HCT116 (cell line): ENCODE results near the gene INS. TPM values are rescaled to one million over a fixed set of nuclear protein-coding genes. Genes with fewer than 3 reads are reported as not detected.

Experiments used
- ATAC-seq: fragments of 200-7000 bp; cut with Tn5 transposase; 2 replicates; pipeline ENCODE4 v1.9.1; 2020; ENCODE audit warnings: mild to moderate bottlenecking, moderate library complexity
- BruUV-seq: library from RNA; stranded (reverse); fragments of 400-500 nt; replicated peaks from 2 replicates; lab custom pipeline; 2021; lab: Mats Ljungman, UMichigan
- CTCF ChIA-PET: fragments of 300-600 bp; sonication (Branson Sonifier 250); formaldehyde crosslinking; loops from one replicate; lab custom pipeline; 2021; ENCODE audit warnings: antibody characterized with exemption; lab: Charles Lee
- POLR2A ChIA-PET: fragments of 300-600, 350-600 bp; sonication (Branson Sonifier 250); formaldehyde crosslinking; loops from one replicate; lab custom pipeline; 2021; ENCODE audit warnings: antibody characterized with exemption; lab: Charles Lee
- RAD21 ChIA-PET, 2 experiments: fragments of 300-600 bp; sonication (Branson Sonifier 250); formaldehyde crosslinking; loops; one replicate each; lab custom pipeline; 2023; ENCODE audit warnings: low total read pairs in 2 of 2; ENCODE audit not compliant: uncharacterized antibody in 2 of 2, unreplicated experiment in 2 of 2, low non-redundant PET in 1 of 2; lab: Charles Lee
- DNase-seq: peaks from one replicate; pipeline ENCODE4 v3.0.0-alpha.2; 2010; ENCODE audit warnings: low read depth, low spot score
- H2AFZ ChIP-seq: fragments of 200-600 bp; shearing (Covaris generic), sonication (generic); 2 replicates; pipeline ENCODE4 v1.6.1; 2017; ENCODE audit warnings: low read depth, mixed run types, mixed read lengths, antibody characterized with exemption, low read length; ENCODE audit not compliant: poor library complexity, severe bottlenecking
- H3K27ac ChIP-seq: 2 replicates; pipeline ENCODE4 v1.5.1; 2012; ENCODE audit warnings: low read depth, low read length
- H3K27me3 ChIP-seq: fragments of 200-600 bp; sonication (generic); 2 replicates; pipeline ENCODE4 v1.6.1; 2016; ENCODE audit warnings: mixed run types, low read length, mixed read lengths; ENCODE audit not compliant: insufficient read depth
- H3K36me3 ChIP-seq, 2 experiments: fragments of 200-500 bp in 1 of 2; fragments of 200-600 bp in 1 of 2; sonication (Bioruptor generic) in 1 of 2; sonication (generic) in 1 of 2; 2 replicates each; pipeline versions ENCODE4 v1.5.1 to v1.6.1; 2014 to 2016; ENCODE audit warnings: low read length in 2 of 2, inconsistent platforms in 1 of 2, mixed read lengths in 1 of 2, mixed run types in 1 of 2; ENCODE audit not compliant: insufficient read depth in 2 of 2, control insufficient read depth in 1 of 2
- H3K4me1 ChIP-seq, 2 experiments: fragments of 200-600 bp in 1 of 2; sonication (generic) in 1 of 2; 2 replicates each; pipeline versions ENCODE4 v1.5.1 to v1.6.1; 2012 to 2017; ENCODE audit warnings: low read length in 2 of 2, inconsistent platforms in 1 of 2, mild to moderate bottlenecking in 1 of 2, mixed read lengths in 1 of 2, mixed run types in 1 of 2, moderate library complexity in 1 of 2; ENCODE audit not compliant: insufficient read depth in 2 of 2, control insufficient read depth in 1 of 2
- H3K4me2 ChIP-seq: fragments of 200-600 bp; sonication (generic); 2 replicates; pipeline ENCODE4 v1.6.1; 2017; ENCODE audit warnings: mixed run types, low read length, mixed read lengths
- H3K4me3 ChIP-seq, 2 experiments: fragments of 200-600 bp in 1 of 2; sonication (generic) in 1 of 2; replicated peaks in 1 of 2; 2 replicates each; pipeline ENCODE4 v1.5.1; 2011 to 2016; ENCODE audit warnings: low read length in 2 of 2, control low read depth in 1 of 2, low read depth in 1 of 2, mild to moderate bottlenecking in 1 of 2, mixed read lengths in 1 of 2, mixed run types in 1 of 2
- H3K79me2 ChIP-seq: fragments of 200-600 bp; sonication (generic); 2 replicates; pipeline ENCODE4 v1.6.1; 2017; ENCODE audit warnings: mild to moderate bottlenecking, mixed run types, low read length, moderate library complexity, mixed read lengths; ENCODE audit not compliant: insufficient read depth
- H3K9ac ChIP-seq: fragments of 200-600 bp; sonication (generic); 2 replicates; pipeline ENCODE4 v1.6.1; 2016; ENCODE audit warnings: low read length, mixed read lengths
- H3K9me2 ChIP-seq: fragments of 200-600 bp; sonication (generic), shearing (Covaris generic); 2 replicates; pipeline ENCODE4 v1.6.1; 2017; ENCODE audit warnings: mixed run types, mild to moderate bottlenecking, moderate library complexity; ENCODE audit not compliant: insufficient read depth
- H3K9me3 ChIP-seq, 2 experiments: fragments of 200-500 bp in 1 of 2; fragments of 200-600 bp in 1 of 2; sonication (Bioruptor generic) in 1 of 2; sonication (generic) in 1 of 2; 2 replicates each; pipeline ENCODE4 v1.6.1; 2014 to 2017; ENCODE audit warnings: low read length in 2 of 2, mixed read lengths in 2 of 2, inconsistent platforms in 1 of 2, low read depth in 1 of 2, mild to moderate bottlenecking in 1 of 2, mixed run types in 1 of 2, moderate library complexity in 1 of 2; ENCODE audit not compliant: control insufficient read depth in 1 of 2, insufficient read depth in 1 of 2
- H4K20me1 ChIP-seq: fragments of 200-600 bp; sonication (generic), shearing (Covaris generic); 2 replicates; pipeline ENCODE4 v1.6.1; 2017; ENCODE audit warnings: mixed run types, mild to moderate bottlenecking, moderate library complexity; ENCODE audit not compliant: insufficient read depth
- CBX3 ChIP-seq: IDR thresholded peaks from 2 replicates; pipeline ENCODE4 v1.6.1; 2012; ENCODE audit warnings: low read depth
- CEBPB ChIP-seq: IDR thresholded peaks from 2 replicates; pipeline ENCODE4 v1.6.1; 2012; ENCODE audit warnings: low read depth
- EZH2 ChIP-seq: fragments of 200-600 bp; sonication (generic); IDR thresholded peaks from 2 replicates; pipeline ENCODE4 v1.6.1; 2017; ENCODE audit warnings: antibody characterized with exemption, mixed run types
- POLR2A ChIP-seq: IDR thresholded peaks from 2 replicates; pipeline ENCODE4 v1.7.0; 2011; ENCODE audit warnings: borderline replicate concordance; ENCODE audit not compliant: insufficient read depth, insufficient read length; ENCODE audit errors: extremely low read depth
- RAD21 ChIP-seq: IDR thresholded peaks from 2 replicates; pipeline ENCODE4 v1.6.1; 2012; ENCODE audit warnings: low read depth, mild to moderate bottlenecking
- ZNF274 ChIP-seq: fragments of 200-500 bp; sonication (Bioruptor generic); IDR thresholded peaks from 2 replicates; pipeline ENCODE4 v1.6.1; 2014; ENCODE audit warnings: mild to moderate bottlenecking, low read depth, low read length, inconsistent platforms
- intact Hi-C: fragments of 100-400 bp; cut with micrococcal nuclease; formaldehyde crosslinking; loops from 2 replicates; pipeline ENCODE4 v1.10.0; 2022
- total RNA-seq: library from RNA; stranded (reverse); gene quantifications from one replicate; pipeline ENCODE4 v1.2.1, GENCODE V29; 2021; ENCODE audit not compliant: unreplicated experiment
- TF ChIP-seq, protein P1 (sequence below): IDR thresholded peaks from 2 replicates; pipeline ENCODE4 v1.6.1; 2011; ENCODE audit warnings: mild to moderate bottlenecking, low read length, moderate library complexity; ENCODE audit not compliant: insufficient replicate concordance; ENCODE audit errors: extremely low read depth

INS gene
- total RNA-seq, 1 experiment from 2014 or later = 0.44 TPM

GRCh38 chr11:2128130-2128510 is 32.9 kb downstream of the INS start:
- Histone ChIP-seq H3K9me2 (no peaks in the 10 kb centered on the region), H3K27me3 (no peaks in the 10 kb centered on the region), H3K36me3 (no peaks in the 10 kb centered on the region), H3K4me1 (no peaks in the 10 kb centered on the region), H4K20me1 (no peaks in the 10 kb centered on the region), H3K79me2 (no peaks in the 10 kb centered on the region), H3K9ac (no peak overlapping the region), H3K27ac (no peak overlapping the region), H3K4me3 (no peak overlapping the region), H3K9me3 (no peaks in the 10 kb centered on the region), H3K4me2 (no peak overlapping the region), H2AFZ (no peak overlapping the region)
- DNase-seq (no peak), ATAC-seq (no peak)
- POLR2A ChIA-PET = no interaction called here
- TF ChIP-seq POLR2A = no peak
- TF ChIP-seq CBX3 = no peak
- TF ChIP-seq EZH2 = no peak
- TF ChIP-seq, protein P1, sequence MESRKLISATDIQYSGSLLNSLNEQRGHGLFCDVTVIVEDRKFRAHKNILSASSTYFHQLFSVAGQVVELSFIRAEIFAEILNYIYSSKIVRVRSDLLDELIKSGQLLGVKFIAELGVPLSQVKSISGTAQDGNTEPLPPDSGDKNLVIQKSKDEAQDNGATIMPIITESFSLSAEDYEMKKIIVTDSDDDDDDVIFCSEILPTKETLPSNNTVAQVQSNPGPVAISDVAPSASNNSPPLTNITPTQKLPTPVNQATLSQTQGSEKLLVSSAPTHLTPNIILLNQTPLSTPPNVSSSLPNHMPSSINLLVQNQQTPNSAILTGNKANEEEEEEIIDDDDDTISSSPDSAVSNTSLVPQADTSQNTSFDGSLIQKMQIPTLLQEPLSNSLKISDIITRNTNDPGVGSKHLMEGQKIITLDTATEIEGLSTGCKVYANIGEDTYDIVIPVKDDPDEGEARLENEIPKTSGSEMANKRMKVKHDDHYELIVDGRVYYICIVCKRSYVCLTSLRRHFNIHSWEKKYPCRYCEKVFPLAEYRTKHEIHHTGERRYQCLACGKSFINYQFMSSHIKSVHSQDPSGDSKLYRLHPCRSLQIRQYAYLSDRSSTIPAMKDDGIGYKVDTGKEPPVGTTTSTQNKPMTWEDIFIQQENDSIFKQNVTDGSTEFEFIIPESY = no peak
- no peak for TF ChIP-seq RAD21
- RAD21 ChIA-PET = no interaction called here
- CTCF ChIA-PET = no interaction called here
- no TSS peak for BruUV-seq
- intact Hi-C loops = no loop called here

DNA sequence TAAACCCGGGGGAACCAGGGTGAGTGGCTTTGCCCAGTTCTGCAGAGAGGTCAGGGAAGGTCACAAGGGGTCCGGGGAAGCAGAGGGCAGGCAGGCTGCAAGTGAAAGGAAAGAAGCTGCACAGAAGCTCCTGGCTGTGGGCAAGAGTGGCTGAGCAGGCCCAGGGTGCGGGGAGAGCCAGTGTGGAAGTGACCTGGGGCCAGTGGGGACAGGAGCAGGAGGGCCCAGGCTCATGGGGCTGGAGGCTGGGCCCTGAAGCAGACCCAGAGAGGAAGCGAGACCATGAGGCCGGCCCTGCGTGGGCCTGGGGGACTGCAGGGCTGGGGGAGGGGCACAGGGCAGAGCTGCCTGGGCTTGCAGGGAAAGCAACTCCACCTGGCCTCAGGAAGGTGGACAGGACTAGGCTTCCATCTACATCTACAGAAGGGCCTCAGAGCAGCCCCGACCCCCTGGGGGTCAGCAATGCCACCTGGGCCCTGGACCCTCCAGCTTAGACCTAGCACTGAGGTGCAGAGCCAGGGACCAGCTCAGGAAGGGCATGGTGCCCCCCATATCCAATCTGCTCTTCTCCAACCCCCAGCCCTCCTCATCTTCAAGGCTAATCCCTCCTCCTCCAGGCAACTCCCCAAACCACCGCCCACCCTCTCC is 33.4 kb downstream of the INS start:
- Histone ChIP-seq H3K9me3 (no peaks in the 10 kb centered on the region), H3K4me1 (no peaks in the 10 kb centered on the region), H3K9me2 (no peaks in the 10 kb centered on the region), H3K4me3 (no peak overlapping the region), H3K9ac (no peak overlapping the region), H3K36me3 (no peaks in the 10 kb centered on the region), H3K4me2 (no peak overlapping the region), H4K20me1 (no peaks in the 10 kb centered on the region), H2AFZ (no peak overlapping the region), H3K79me2 (no peaks in the 10 kb centered on the region), H3K27ac (no peak overlapping the region), H3K27me3 (no peaks in the 10 kb centered on the region)
- TF ChIP-seq ZNF274 (no peak), CEBPB (no peak)
- ATAC-seq (no peak), DNase-seq (no peak)
- POLR2A ChIA-PET = no interaction called here
- CTCF ChIA-PET = no interaction called here
- intact Hi-C loops = no loop called here
- RAD21 ChIA-PET = no interaction called here
- no TSS peak for BruUV-seq
